HG02870 (cell line): Measurements from ENCODE around the gene TSR2.
"Not testable (repeated sequence)": the region's sequence is repeated elsewhere in the genome, so short reads cannot be mapped to it uniquely, and the experiment has no call there.

Experiments
- ATAC-seq: cut with Tn5 transposase; IDR thresholded peaks from one replicate; pipeline ENCODE4 v1.9.1; 2021; ENCODE audit warnings: mild to moderate bottlenecking, moderate library complexity; ENCODE audit not compliant: unreplicated experiment

TSR2 gene

DNA sequence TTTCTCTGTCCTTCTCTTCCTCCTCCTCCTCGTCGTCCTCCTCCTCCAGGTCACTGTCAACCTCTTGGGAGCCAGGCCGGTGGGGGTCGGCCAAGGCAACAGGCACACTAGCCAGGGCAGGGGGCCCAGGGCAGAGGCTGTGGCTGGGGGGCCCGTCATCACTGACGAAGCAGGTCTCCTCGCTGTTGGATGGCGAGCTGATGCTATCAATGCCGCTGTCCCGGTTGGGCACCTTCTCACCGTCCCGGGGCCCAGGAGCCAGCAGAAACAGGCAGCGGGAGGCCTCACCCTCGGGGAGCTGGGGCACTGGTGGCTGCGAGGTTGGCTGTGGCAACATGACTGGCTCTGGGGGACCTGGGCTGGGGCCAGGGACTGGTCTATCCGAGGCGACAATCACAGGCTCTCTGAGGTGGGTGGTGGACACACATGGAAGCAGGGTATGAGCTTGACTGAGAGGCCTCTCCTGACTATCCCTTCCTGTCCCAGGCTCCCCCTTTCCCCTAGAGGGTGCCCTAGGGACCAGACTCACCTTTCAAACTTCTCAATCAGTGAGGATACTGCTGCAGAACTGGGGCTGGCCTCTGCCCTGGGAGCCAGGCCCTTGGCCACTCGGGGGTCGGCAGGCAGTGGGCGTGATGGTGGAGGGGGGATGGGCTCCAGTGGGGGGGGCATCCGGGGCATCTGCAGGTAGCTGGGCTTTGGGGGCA, 30.0 kb downstream of the TSR2 start:
- no peak for ATAC-seq

DNA sequence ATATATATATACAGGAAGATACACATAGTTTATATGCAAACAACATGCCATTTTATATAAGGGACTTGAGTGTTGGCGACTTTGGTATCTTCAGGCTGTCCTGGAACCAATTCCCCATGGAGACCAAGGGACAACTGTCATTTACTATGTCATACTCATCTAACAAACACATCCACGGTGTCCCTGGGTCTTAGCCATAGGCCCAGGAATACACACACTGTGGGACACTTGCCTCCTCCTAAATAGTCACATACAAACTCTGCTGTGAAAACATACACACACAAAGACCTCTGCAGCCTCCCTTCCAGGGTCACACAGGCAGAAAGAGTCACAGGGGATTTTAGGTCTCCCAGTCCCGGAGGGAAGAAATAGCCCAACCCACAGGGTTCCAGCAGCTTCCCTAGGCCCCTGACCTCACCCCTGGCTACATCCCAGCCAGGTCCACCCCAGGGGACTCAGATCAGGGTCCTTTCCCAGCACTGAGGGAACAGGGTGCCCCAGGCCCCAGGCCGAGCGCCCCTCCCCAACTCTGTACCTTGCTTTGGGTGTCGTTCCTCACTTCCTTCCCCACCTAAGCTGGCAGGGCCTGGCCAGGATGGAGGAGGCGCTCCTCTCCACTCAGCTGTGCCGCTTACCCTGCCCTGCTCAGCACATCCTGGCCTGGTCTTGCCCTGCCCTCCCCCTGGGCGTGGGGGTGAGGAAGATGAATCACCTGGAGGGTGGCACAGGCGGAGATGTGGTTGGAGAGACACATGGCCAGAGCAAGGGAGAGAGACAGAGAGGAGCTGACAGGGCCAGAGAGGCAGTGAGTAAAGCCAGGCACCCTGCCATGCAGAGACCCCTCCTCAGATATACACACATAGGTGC, 34.0 kb downstream of the TSR2 start:
- no peak for ATAC-seq

DNA sequence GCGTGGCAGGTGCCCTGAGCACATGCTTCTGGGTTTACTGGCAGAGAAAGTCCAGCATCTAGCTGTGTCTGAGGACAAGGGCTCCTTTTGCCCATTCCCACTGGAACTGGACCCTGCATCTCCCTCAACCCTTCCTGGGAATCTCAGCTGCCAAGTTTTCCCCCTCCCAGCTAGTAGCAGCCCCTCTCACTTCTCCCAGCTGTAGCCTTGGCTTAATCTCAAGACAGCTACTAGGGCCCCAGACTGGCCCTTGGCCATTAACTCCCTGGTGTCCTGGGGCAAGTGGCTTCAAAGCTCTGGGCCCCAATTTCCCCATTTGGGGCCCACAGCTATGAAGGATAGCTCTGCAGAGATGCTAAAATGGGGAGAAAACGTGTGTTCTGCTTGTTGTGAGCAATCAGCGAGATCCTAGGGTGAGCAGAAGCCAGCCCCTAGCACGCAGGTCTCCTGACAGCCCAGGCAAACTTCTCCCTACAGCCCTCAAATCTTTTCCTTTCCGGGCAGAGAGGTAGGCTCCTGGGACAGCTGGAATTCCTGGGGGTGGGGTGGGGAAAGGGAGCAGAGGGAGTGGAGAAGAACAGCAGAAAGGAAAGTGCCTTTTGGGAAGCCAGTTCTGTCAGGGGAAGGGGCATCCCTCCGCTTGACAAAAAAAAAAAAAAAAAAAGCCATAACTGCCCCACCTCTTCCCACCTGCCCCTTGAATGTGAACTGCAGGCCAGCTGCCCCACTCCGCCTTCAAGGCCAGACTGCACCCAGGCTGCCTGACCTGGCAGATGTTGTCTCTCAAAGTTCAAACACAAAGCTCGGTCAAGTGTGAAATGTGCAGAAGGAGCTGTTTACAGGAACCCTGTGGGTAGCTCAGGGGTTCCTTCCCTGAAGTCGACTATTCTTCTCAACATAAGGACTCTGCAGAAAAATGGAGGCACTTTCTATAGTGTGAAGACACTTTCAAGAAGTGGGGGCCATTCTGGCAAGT, 39.2 kb downstream of the TSR2 start:
- no peak for ATAC-seq

DNA sequence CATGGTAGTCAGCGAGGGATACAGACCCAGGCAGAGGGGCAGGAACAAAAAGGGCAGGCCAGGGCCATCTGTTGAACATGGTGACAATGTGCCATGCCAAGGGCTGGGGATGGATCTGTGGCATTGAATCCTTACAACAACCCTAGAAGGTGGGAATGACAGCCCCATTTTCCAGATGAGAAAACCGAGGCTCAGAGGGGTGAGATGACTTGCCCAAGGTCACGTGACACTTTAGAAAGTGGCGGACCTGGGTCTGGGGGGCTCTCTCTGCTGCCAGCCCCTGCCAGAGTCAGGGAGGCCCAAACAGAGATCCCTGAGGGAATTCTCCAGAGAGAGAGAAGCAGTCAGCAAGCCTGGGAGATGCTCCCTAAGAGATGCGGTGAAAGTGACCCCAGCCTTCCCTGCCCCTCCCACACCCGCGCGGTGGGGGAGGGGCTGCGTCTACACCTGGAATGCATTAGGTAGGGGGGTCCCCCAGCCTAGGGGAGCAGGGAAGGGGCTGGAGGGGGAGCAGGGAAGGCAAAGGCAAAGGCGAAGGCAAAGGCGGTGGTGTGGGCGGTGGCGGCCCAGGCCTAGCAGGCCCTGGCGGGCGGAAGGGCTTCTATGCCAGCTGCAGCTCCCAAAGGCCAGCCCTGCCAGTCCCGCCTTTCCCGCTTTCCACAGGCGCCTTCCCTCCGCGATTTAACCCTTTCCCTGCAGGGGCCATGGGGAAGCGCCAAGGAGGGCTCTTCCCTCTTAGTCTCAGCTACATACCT, 42.8 kb downstream of the TSR2 start:
- ATAC-seq, result no peak

DNA sequence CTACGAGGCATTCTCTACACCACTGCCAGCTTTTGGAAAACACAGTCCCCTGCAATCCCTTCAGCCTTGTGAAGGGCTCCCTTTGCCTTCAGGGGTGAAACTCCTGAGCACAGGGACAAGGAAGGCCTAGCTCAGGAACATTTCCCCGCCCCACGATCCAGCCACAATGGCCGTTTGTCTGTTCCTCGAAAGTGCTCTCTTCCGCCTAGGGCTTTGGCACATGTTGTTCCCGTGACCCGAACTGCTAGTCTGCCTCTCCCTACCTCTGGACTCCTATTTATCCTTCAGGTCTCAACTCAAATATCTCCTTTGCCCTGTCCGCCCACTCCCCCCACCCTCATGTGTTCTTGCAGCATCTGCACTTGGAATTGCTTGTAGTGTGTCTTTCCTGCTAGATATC, 43.7 kb downstream of the TSR2 start:
- ATAC-seq, result no peak

DNA sequence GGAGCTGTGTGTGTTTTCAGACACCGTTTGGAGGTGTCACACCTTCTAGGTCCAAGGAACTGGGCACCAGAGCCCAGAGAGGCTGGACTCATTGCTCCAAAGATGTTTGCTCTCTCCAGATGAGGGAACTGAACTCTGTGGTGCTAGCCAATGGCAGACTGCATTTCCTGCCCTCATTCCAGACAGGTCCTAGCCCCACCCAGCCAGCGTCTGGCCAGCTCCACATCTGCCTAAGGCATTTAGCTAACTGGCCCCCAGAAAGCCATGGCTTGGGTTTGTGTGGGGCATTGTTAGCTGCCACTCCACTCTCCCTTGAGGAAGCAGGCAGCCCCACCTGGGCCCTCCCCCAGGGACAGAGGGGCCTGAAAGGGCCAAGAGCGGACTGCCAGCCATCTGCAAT, 44.5 kb downstream of the TSR2 start:
- no peak for ATAC-seq

DNA sequence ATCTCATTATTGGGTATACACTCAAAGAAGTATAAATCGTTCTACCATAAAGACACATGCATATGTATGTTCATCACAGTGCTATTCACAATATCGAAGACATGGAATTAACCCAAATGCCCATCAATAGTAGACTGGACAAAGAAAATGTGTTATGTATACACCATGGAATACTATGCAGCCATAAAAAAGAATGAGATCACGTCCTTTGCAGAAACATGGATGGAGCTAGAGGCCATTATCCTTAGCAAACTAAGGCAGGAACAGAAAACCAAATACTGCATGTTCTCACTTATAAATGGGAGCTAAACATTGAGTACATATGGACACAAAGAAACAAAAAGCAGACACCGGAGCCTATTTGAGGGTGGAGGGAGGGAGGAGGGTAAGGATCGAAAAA, 49.6 kb downstream of the TSR2 start:
- not testable (repeated sequence) for ATAC-seq

DNA sequence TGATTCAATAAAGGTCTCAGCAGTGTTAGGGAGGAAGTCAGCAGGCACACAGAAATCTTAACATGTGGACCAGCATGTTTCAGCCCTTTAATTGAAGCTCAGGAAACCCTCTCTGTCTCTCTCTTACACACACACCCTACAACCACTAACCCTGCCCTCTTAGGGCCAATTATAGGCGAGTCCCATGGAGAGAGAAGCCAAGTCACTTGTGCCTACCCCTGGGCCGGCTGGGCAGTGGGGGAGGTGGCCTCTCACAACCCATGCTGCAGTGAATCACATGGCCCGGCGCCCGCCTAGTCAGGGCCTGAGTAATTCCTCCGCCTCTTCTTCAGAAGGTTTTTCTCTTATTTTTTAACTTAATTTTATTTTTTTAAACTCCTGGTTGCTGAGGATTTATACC, 52.1 kb downstream of the TSR2 start:
- ATAC-seq, result no peak

DNA sequence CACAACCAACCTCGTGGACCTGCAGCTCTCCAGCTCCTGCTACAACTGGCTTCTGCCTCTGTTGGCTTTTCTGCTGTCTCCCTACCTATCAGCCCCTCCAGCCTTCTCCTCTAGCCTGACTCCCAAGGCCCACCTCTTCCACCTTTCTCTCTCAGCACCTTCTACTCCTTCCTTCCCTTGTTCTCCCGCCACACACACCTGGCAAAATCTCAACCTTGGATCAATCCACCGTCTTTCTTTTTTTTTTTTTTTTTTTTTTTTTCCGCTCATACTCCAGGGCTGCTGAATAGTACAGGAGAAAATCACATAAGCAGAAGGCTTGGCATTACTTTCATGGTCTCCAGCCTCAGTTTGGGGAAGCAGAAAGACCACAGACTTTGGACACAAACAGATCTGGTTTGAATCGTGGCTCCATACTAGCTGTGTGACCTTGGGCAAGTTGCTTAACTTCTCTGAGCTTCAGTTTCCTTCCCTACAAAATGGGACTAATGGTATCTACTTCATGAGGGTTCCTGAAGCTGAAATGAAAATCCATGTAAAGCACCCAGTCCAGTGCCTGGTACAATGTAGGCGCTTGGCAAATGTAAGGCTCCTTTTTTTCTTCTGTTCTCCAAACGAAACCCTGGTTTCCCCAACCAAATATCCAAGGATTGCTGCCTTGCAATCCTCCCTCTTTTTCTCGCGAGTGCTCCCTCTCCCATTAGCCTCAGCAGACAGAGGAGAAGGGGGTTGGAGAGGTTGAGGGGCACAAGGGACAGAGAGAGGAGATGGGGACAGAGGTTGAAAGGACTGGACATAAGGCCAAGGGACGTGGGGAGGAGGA, 54.2 kb downstream of the TSR2 start:
- no peak for ATAC-seq
